H1 (cell line): ENCODE data around the gene FA2H. TPM values are rescaled to one million over a fixed set of nuclear protein-coding genes. Genes with fewer than 3 reads are reported as not detected.

ENCODE experiments used
- BCL11A ChIP-seq, 2 experiments: IDR thresholded peaks; one replicate each; pipeline ENCODE4 v1.6.1; 2011; ENCODE audit warnings: low read depth in 2 of 2, low read length in 2 of 2, mild to moderate bottlenecking in 2 of 2
- CEBPB ChIP-seq: IDR thresholded peaks from 2 replicates; pipeline ENCODE4 v1.6.1; 2012; ENCODE audit warnings: low read depth, low read length
- CREB1 ChIP-seq: IDR thresholded peaks from 2 replicates; pipeline ENCODE4 v1.6.1; 2012; ENCODE audit warnings: inconsistent platforms
- E2F6 ChIP-seq: IDR thresholded peaks from 2 replicates; pipeline ENCODE4 v1.6.1; 2012; ENCODE audit warnings: inconsistent platforms
- GTF2F1 ChIP-seq: IDR thresholded peaks from 2 replicates; pipeline ENCODE4 v1.6.1; 2012; ENCODE audit warnings: low read depth, low read length, improper control_type of control experiment, borderline replicate concordance
- JUND ChIP-seq: IDR thresholded peaks from 2 replicates; pipeline ENCODE4 v1.6.1; 2011; ENCODE audit warnings: mild to moderate bottlenecking, improper control_type of control experiment, low read length
- PHF8 ChIP-seq: fragments of 200-600 bp; sonication (generic); conservative IDR thresholded peaks from 2 replicates; pipeline ENCODE4 v1.7.1; 2012; ENCODE audit warnings: low read depth, mild to moderate bottlenecking, inconsistent platforms, low read length, moderate library complexity
- POU5F1 ChIP-seq: IDR thresholded peaks from 2 replicates; pipeline ENCODE4 v1.6.1; 2011; ENCODE audit warnings: low read depth, mild to moderate bottlenecking, low read length, moderate library complexity
- RNF2 ChIP-seq: fragments of 200-900, 300-1000 bp; sonication (generic); IDR thresholded peaks from 2 replicates; pipeline ENCODE4 v1.7.1; 2016; ENCODE audit warnings: borderline replicate concordance, low read depth, mild to moderate bottlenecking, antibody characterized with exemption, low read length; ENCODE audit not compliant: poor library complexity, severe bottlenecking; ENCODE audit errors: missing control alignments
- RXRA ChIP-seq: IDR thresholded peaks from 2 replicates; pipeline ENCODE4 v1.6.1; 2011; ENCODE audit warnings: low read depth, mild to moderate bottlenecking, low read length, moderate library complexity; ENCODE audit not compliant: insufficient read depth
- SIN3A ChIP-seq, 2 experiments: IDR thresholded peaks in 1 of 2; conservative IDR thresholded peaks in 1 of 2; 2 replicates each; pipeline ENCODE4 v1.6.1; 2011 to 2012; ENCODE audit warnings: low read length in 2 of 2, improper control_type of control experiment in 1 of 2, low read depth in 1 of 2, mild to moderate bottlenecking in 1 of 2
- TCF12 ChIP-seq: IDR thresholded peaks from 2 replicates; pipeline ENCODE4 v1.6.1; 2011; ENCODE audit warnings: low read depth, mild to moderate bottlenecking, low read length
- TEAD4 ChIP-seq: IDR thresholded peaks from 2 replicates; pipeline ENCODE4 v1.6.1; 2012; ENCODE audit warnings: low read depth, low read length, inconsistent platforms, mixed read lengths
- polyA plus RNA-seq, 7 experiments: library from polyadenylated mRNA; depleted of rRNA in 3 of 7; stranded (reverse) in 5 of 7; unstranded in 2 of 7; fragments of >200 nt in 5 of 7; fragments of 200-250 nt in 2 of 7; gene quantifications; 1 replicate in 5 of 7; 2 replicates in 1 of 7; 4 replicates in 1 of 7; pipeline versions ENCODE4 v1.2.1 to v1.2.3, GENCODE V29; 2011 to 2013; ENCODE audit warnings: missing spikeins in 2 of 7, mixed read lengths in 2 of 7
- total RNA-seq: library from RNA; stranded (reverse); fragmentation: NEBNext Ultra II Directional; extraction: Animal tissue kit (Norgen Biotek cat#: 25700); gene quantifications from 2 replicates; pipeline ENCODE4 v1.2.1, GENCODE V29; 2021
- TF ChIP-seq, protein P1 (sequence below): IDR thresholded peaks from 2 replicates; pipeline ENCODE4 v1.6.1; 2012; ENCODE audit warnings: inconsistent platforms

Gene FA2H
- total and polyA plus RNA-seq, 2 of the 8 experiments (the other 6 are each of a cell fraction or from before 2014, with no cell fraction given): 2.1 to 2.5 TPM

DNA sequence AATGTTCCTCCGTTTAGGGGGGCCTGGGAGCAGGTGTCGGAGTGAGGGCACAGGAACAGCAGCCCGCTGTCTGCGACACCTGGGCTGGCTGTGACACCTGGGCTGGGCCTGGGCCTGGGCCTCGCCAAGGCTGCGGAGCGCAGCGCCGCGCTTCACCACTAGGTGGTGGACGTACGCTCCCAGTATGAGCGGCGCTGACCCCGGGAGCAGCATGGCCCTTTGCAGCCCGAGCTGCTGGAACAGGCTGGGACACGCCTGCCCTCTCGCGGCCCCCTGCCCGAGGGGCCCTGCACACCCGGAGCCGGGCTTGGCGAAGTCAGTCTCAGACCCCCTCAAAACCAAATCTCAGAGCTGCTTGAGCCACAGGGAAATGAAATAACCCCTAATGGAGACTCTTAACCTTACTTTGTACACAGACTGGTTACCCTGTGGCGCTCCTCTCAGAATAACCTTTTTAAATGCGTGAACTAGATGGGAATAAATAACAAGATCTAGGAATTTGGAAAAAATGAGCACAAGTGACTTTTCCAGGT lies 38.6 kb upstream of the FA2H start (continued):
- TF ChIP-seq, protein P1, sequence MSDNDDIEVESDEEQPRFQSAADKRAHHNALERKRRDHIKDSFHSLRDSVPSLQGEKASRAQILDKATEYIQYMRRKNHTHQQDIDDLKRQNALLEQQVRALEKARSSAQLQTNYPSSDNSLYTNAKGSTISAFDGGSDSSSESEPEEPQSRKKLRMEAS: peak; percentile 94
- TF ChIP-seq SIN3A (conservative IDR thresholded peaks at IDR 0.05 in 1 of 2, IDR thresholded peaks at IDR 0.05 in 1 of 2; ENCODE audit: low read depth in 1 of 2, low read length in 2 of 2) (peak in 1 of 2 experiments; percentile 81; a peak in 2 of 4 replicates), TEAD4 (peak; percentile 43; the same call in 1 of the 2 replicates), PHF8 (no peak), TCF12 (peak; percentile 77; the same call in 1 of the 2 replicates), POU5F1 (no peak), RXRA (peak; percentile 76; the same call in 1 of the 2 replicates), CEBPB (peak; percentile 7; the same call in 1 of the 2 replicates), BCL11A (IDR thresholded peaks at IDR 0.05; ENCODE audit: low read depth in 2 of 2, low read length in 2 of 2) (no peak), RNF2 (no peak), GTF2F1 (no peak), E2F6 (peak; percentile 76), CREB1 (peak; percentile 71), JUND (peak; percentile 62; the same call in 1 of the 2 replicates)
